K562 (cell line): ENCODE measurements around the gene SPIRE1. TPM values are rescaled to one million over a fixed set of nuclear protein-coding genes. Genes with fewer than 3 reads are reported as not detected.

Experiments
- ARHGAP35 ChIP-seq: fragments of 450-650 bp; IDR thresholded peaks from 2 replicates; pipeline ENCODE4 v1.6.1; 2018; ENCODE audit not compliant: partially characterized antibody
- CBFA2T3 ChIP-seq: fragments of 450-650 bp; IDR thresholded peaks from 2 replicates; pipeline ENCODE4 v1.6.1; 2017
- DPF2 ChIP-seq: fragments of 450-650 bp; IDR thresholded peaks from 2 replicates; pipeline ENCODE4 v1.6.1; 2016
- HMBOX1 ChIP-seq: sonication (generic); IDR thresholded peaks from 2 replicates; pipeline ENCODE4 v1.6.1; 2016
- HNRNPK ChIP-seq: fragments of 200-400 bp; formaldehyde crosslinking; IDR thresholded peaks from one replicate; pipeline ENCODE4 v1.6.1; 2018; ENCODE audit warnings: mild to moderate bottlenecking, low read depth, low read length; ENCODE audit not compliant: poor library complexity, severe bottlenecking
- ILF3 ChIP-seq: fragments of 450-650 bp; IDR thresholded peaks from 2 replicates; pipeline ENCODE4 v1.6.1; 2018; ENCODE audit warnings: antibody characterized with exemption, mild to moderate bottlenecking, moderate library complexity, borderline replicate concordance
- L3MBTL2 ChIP-seq: fragments of 450-650 bp; IDR thresholded peaks from 2 replicates; pipeline ENCODE4 v1.6.1; 2016; ENCODE audit warnings: mild to moderate bottlenecking, moderate library complexity
- MNT ChIP-seq, 2 experiments: fragments of 450-650 bp; conservative IDR thresholded peaks; 2 replicates each; pipeline ENCODE4 v1.6.1; 2017; ENCODE audit warnings: mild to moderate bottlenecking in 2 of 2, moderate library complexity in 2 of 2
- NR1H2 ChIP-seq: sonication (generic); formaldehyde crosslinking; IDR thresholded peaks from 2 replicates; pipeline ENCODE4 v1.4.0; 2020; ENCODE audit warnings: mild to moderate bottlenecking, missing genetic modification reagents
- NRF1 ChIP-seq, 2 experiments: fragments of 450-650 bp; IDR thresholded peaks in 1 of 2; conservative IDR thresholded peaks in 1 of 2; 2 replicates each; pipeline ENCODE4 v1.6.1; 2014; ENCODE audit warnings: mild to moderate bottlenecking in 2 of 2
- PML ChIP-seq: IDR thresholded peaks from 2 replicates; pipeline ENCODE4 v1.6.1; 2012; ENCODE audit warnings: low read length, inconsistent platforms
- SMAD4 ChIP-seq: fragments of 250-450 bp; sonication (Bioruptor Pico); conservative IDR thresholded peaks from 2 replicates; pipeline ENCODE4 v1.8.0; 2021; ENCODE audit warnings: inconsistent platforms, mild to moderate bottlenecking, moderate library complexity
- SRSF1 ChIP-seq: fragments of 200-400 bp; formaldehyde crosslinking; IDR thresholded peaks from 2 replicates; pipeline ENCODE4 v1.6.1; 2017; ENCODE audit warnings: mild to moderate bottlenecking, low read depth, low read length, moderate library complexity
- TAL1 ChIP-seq: fragments of 450-650 bp; IDR thresholded peaks from 2 replicates; pipeline ENCODE4 v1.6.1; 2016; ENCODE audit warnings: mild to moderate bottlenecking
- TCF3 ChIP-seq: sonication (generic); formaldehyde crosslinking; IDR thresholded peaks from 2 replicates; pipeline ENCODE4 v1.4.0; 2020; ENCODE audit warnings: mild to moderate bottlenecking, missing genetic modification reagents
- ZBTB2 ChIP-seq: fragments of 450-650 bp; IDR thresholded peaks from 2 replicates; pipeline ENCODE4 v1.6.1; 2016; ENCODE audit warnings: antibody characterized with exemption
- ZNF124 ChIP-seq: sonication (generic); formaldehyde crosslinking; IDR thresholded peaks from 2 replicates; pipeline ENCODE4 v1.8.1; 2022; ENCODE audit warnings: missing genetic modification reagents
- ZNF449 ChIP-seq: fragments of 250-450 bp; sonication (Bioruptor Pico); IDR thresholded peaks from 2 replicates; pipeline ENCODE4 v1.8.0; 2022; ENCODE audit warnings: moderate library complexity, mild to moderate bottlenecking, inconsistent platforms
- ZNF592 ChIP-seq: fragments of 450-650 bp; IDR thresholded peaks from 2 replicates; pipeline ENCODE4 v1.6.1; 2017; ENCODE audit warnings: antibody characterized with exemption, mild to moderate bottlenecking
- polyA plus RNA-seq, 8 experiments: library from polyadenylated mRNA; depleted of rRNA in 4 of 8; stranded (reverse) in 5 of 8; unstranded in 3 of 8; fragments of >200 nt; fragmentation: Nextera tagmentation in 2 of 8; fragmentation: Illumina TruSeq in 1 of 8; extraction: Ambion mirVana in 2 of 8; extraction: Trizol in 1 of 8; gene quantifications; 2 replicates each; pipeline versions ENCODE4 v1.2.1 to v1.2.3, GENCODE V29; 2011 to 2014; ENCODE audit warnings: inconsistent platforms in 1 of 8, missing spikeins in 1 of 8
- total RNA-seq, 7 experiments: library from RNA; depleted of rRNA in 6 of 7; stranded (reverse); fragments of >200 nt in 6 of 7; fragmentation: Illumina TruSeq in 2 of 7; extraction: Trizol in 2 of 7; gene quantifications; 2 replicates each; pipeline versions ENCODE4 v1.2.1 to v1.2.3, GENCODE V29; 2011 to 2021; ENCODE audit warnings: low replicate concordance in 1 of 7

Gene SPIRE1
- total and polyA plus RNA-seq, 9 of the 15 experiments (the other 6 are each of a cell fraction or from before 2014, with no cell fraction given): 2.9 to 14.0 (median 10.2) TPM

- TF ChIP-seq MNT (conservative IDR thresholded peaks at IDR 0.05): 0 out of 4 replicates have a peak, but pooled peaks of 1 of the 2 experiments have one; percentile 23
- TF ChIP-seq TCF3: peak; percentile 41
- TF ChIP-seq ZNF124 (CRISPR knock-in tag): no peak
- peak; percentile 65 for TF ChIP-seq DPF2
- TF ChIP-seq ZNF592: 0 out of 2 replicates have a peak, but pooled peaks have one; percentile 56
- TF ChIP-seq CBFA2T3: peak; percentile 78
- TF ChIP-seq HNRNPK: no peak
- TF ChIP-seq SRSF1: no peak
- no peak for TF ChIP-seq HMBOX1
- TF ChIP-seq ARHGAP35: no peak
- TF ChIP-seq PML: no peak
- no peak for TF ChIP-seq NR1H2 (CRISPR knock-in tag)
- no peak for TF ChIP-seq ZNF449 (CRISPR knock-in tag)
- 0 out of 4 replicates have a peak, but pooled peaks of 1 of the 2 experiments have one; percentile 24 for TF ChIP-seq NRF1 (conservative IDR thresholded peaks at IDR 0.05 in 1 of 2, IDR thresholded peaks at IDR 0.05 in 1 of 2)
- peak; percentile 55; the same call in 1 of the 2 replicates for TF ChIP-seq L3MBTL2
- no peak for TF ChIP-seq ZBTB2
- no peak for TF ChIP-seq ILF3
- peak; percentile 54; the same call in 1 of the 2 replicates for TF ChIP-seq TAL1
- TF ChIP-seq SMAD4 (CRISPR knock-in tag): 0 out of 2 replicates have a peak, but pooled peaks have one; percentile 17
These were observed 26.0 kb downstream of the SPIRE1 start (continued) for GRCh38 chr18:12631831-12632477.
